Kidney epithelial cell (primary cell): ENCODE results near the gene SYPL2. TPM values are rescaled to one million over a fixed set of nuclear protein-coding genes. Genes with fewer than 3 reads are reported as not detected.
"Not testable (repeated sequence)": the region's sequence is repeated elsewhere in the genome, so short reads cannot be mapped to it uniquely, and the experiment has no call there.

Experiments
- DNase-seq: peaks from one replicate; pipeline ENCODE4 v3.0.0-alpha.2; 2010; ENCODE audit warnings: low read depth
- H3K27me3 ChIP-seq: 2 replicates; pipeline ENCODE4 v1.6.0; 2011; ENCODE audit warnings: low read length; ENCODE audit not compliant: control insufficient read depth, insufficient read depth
- H3K36me3 ChIP-seq: 2 replicates; pipeline ENCODE4 v1.5.1; 2011; ENCODE audit warnings: low read length; ENCODE audit not compliant: control insufficient read depth, insufficient read depth
- H3K4me3 ChIP-seq: 2 replicates; pipeline ENCODE4 v1.5.1; 2011; ENCODE audit warnings: low read depth, mild to moderate bottlenecking, control low read depth, low read length
- total RNA-seq: library from RNA; depleted of rRNA; stranded (reverse); fragments of >200 nt; gene quantifications from 2 replicates; pipeline ENCODE4 v1.2.3, GENCODE V29; 2015
- TF ChIP-seq, protein P1 (sequence below): IDR thresholded peaks from 2 replicates; pipeline ENCODE4 v1.5.1; 2011; ENCODE audit warnings: mild to moderate bottlenecking, moderate library complexity, low read length, control low read depth, inconsistent platforms; ENCODE audit not compliant: insufficient read depth, poor library complexity, severe bottlenecking

Gene SYPL2
- total RNA-seq, 1 donor from 2014 or later, result 1.2 TPM

DNA sequence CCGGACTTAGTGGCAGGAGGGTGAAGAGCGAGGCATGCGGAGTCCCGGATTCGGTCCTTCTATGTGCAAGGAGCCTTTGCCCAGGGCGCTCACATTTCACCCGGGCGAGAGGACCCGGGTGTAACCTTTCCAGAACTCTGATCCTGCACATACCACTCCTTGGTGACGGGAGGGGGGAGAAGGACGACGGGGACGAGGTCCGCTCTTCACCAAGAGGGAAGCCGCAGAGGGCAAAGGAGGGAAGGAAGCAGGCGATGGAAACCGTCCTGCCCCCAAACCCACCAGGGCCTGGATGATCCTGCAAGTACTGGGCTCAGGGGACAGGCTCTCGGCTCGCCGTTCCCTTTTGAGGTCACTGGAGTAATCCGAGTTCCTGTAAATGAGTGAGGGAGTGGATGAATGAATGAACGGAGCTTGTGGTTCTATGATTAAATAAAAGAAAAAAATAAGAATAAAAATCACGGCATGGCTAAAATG is 993 bp downstream of the SYPL2 start:
- DNase-seq, result no peak
- Histone ChIP-seq H3K36me3 (no peaks in the 10 kb centered on the region), H3K4me3 (no peak overlapping the region), H3K27me3 (peaks cover 46% of the 10 kb centered on the region)
- TF ChIP-seq, protein P1, sequence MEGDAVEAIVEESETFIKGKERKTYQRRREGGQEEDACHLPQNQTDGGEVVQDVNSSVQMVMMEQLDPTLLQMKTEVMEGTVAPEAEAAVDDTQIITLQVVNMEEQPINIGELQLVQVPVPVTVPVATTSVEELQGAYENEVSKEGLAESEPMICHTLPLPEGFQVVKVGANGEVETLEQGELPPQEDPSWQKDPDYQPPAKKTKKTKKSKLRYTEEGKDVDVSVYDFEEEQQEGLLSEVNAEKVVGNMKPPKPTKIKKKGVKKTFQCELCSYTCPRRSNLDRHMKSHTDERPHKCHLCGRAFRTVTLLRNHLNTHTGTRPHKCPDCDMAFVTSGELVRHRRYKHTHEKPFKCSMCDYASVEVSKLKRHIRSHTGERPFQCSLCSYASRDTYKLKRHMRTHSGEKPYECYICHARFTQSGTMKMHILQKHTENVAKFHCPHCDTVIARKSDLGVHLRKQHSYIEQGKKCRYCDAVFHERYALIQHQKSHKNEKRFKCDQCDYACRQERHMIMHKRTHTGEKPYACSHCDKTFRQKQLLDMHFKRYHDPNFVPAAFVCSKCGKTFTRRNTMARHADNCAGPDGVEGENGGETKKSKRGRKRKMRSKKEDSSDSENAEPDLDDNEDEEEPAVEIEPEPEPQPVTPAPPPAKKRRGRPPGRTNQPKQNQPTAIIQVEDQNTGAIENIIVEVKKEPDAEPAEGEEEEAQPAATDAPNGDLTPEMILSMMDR, result no peak

DNA sequence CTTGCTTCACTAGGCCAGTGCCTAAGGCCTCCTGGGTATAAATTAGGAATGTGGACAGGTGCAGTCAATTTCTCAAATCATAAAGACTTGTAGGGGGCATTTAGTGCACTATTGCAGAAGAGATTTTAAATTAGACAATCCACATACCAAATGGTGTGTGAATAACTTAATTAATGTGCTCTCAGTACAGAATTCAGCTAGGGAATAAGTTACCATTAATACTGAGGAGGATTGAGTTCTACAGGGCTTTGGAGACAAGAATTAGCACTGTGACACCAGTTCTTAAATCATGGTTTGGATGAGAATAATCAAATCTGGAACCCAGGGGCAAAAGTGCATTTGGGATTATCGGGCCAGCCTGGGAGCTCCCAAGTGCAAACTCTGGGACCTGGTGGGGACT is 1.7 kb downstream of the SYPL2 start:
- H3K27me3 ChIP-seq, result peaks cover 46% of the 10 kb centered on the region
- H3K36me3 ChIP-seq, result no peaks in the 10 kb centered on the region
- H3K4me3 ChIP-seq, result no peak overlapping the region

DNA sequence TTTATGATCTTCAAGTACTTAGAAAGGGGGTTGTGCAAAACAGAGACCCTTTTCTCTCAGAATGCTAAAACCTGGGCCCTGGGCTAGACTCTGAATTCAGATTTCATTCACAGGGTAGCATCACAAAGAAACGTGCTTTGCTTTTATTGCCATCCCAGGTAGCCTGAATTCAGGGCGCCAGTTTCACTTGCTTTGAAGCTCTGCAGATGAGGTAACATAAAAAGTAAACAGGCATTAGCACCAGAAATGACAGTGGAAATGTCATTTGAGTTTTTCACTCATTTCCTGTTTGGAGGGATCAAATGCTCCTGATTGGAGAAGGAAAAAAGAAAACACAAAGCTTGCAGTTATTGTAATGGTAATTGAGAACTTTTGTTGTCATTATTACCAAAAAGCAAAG is 2.6 kb downstream of the SYPL2 start:
- Histone ChIP-seq H3K27me3 (peaks cover 48% of the 10 kb centered on the region), H3K36me3 (no peaks in the 10 kb centered on the region), H3K4me3 (no peak overlapping the region)
- no peak for DNase-seq
- TF ChIP-seq, protein P1, result no peak

More for the DNA sequence above, 1.7 kb downstream of the SYPL2 start:
- DNase-seq, result no peak
- TF ChIP-seq, protein P1, result no peak

DNA sequence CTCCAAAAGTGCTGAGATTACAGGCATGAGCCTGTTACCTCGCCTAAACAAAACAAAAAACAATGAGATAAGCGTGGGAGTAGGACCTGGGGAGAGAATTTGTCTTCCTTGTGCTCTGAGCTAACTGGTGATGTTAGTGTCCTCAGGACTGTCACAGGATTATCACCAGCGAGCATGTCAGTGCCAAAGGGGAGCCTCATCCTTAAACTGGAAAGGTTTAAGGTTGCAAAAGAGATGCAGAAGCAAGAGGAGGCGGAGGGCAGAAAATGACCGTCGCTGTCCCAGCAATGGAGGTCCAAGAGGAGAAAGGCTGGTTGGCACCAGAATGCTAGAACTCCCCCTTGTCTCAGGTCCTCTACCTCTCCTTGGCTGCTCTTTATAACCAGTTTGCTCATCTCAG is 3.9 kb downstream of the SYPL2 start:
- TF ChIP-seq, protein P1, result no peak
- no peak overlapping the region for H3K4me3 ChIP-seq
- peaks cover 45% of the 10 kb centered on the region for H3K27me3 ChIP-seq

DNA sequence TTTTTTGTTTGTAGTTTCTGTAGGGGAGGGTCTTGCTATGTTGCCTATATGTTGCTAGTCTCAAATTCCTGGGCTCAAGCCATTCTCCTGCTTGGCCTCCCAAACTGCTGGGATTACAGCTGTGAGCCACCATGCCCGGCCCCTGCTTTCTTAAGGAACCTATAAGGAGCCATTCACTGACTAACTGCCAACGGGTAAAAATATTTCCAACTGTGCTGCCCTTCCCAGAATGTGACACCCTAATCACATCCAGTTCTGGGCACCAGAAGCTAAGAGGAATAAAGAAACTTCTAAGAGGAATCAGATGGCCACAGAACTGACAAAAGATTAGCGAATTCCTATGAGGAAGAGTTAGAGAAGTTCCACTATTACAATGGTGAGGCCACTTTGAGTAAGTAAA is 6.4 kb downstream of the SYPL2 start:
- peaks cover 32% of the 10 kb centered on the region for H3K27me3 ChIP-seq
- TF ChIP-seq, protein P1, result no peak
- H3K36me3 ChIP-seq, result no peaks in the 10 kb centered on the region
- H3K4me3 ChIP-seq, result no peak overlapping the region
- no peak for DNase-seq

More for the DNA sequence above, 3.9 kb downstream of the SYPL2 start:
- H3K36me3 ChIP-seq, result no peaks in the 10 kb centered on the region
- no peak for DNase-seq

DNA sequence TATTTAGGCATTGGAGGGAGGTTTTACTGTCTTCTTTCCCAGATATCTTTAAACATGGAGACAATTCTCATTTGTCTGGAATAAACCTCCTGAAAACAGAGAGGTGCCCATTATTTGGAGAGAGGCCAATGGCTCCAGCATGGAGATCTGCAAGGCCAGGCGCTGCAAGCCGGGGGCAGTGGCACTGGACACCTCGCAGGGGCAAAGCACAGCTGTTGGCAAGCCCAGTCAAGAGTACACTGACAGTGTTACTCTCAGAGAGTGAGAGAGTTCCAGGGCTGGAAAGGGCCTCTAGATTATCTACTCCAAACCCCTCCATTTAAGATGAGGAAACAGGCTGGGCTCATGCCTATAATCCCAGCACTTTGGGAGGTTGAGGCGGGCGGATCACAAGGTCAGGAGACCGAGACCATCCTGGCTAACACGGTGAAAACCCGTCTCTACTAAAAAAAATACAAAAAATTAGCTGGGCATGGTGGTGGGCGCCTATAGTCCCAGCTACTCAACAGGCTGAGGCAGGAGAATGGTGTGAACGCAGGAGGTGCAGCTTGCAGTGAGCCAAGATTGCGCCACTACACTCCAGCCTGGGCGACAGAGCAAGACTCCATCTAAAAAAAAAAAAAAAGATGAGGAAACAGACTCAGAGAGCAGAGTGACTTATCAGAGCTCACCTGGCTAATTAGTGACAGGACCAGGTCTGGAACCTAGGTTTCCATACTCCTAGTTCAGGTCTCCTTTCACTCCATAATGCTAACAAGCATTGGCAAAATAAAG is 7.1 kb downstream of the SYPL2 start:
- not testable (repeated sequence) for DNase-seq, H3K4me3 ChIP-seq, H3K36me3 ChIP-seq
- H3K27me3 ChIP-seq, result peaks cover 26% of the 10 kb centered on the region
